Stimulated activated naive CD8-positive, alpha-beta T cell treated with anti-CD3 and anti-CD28 coated beads, Interleukin-15, Interleukin-2, amounts not matched to agents 100 U/mL and 50 U/mL, for 24 hours (primary cell): ENCODE data around the gene NME8.

Experiments used
- ATAC-seq: fragments of 150-1000 bp; cut with Tn5 transposase; one replicate; pipeline ENCODE4 v1.10.0; 2021
- DNase-seq: peaks from one replicate; pipeline ENCODE4 v3.0.0; 2021

NME8 gene

DNA sequence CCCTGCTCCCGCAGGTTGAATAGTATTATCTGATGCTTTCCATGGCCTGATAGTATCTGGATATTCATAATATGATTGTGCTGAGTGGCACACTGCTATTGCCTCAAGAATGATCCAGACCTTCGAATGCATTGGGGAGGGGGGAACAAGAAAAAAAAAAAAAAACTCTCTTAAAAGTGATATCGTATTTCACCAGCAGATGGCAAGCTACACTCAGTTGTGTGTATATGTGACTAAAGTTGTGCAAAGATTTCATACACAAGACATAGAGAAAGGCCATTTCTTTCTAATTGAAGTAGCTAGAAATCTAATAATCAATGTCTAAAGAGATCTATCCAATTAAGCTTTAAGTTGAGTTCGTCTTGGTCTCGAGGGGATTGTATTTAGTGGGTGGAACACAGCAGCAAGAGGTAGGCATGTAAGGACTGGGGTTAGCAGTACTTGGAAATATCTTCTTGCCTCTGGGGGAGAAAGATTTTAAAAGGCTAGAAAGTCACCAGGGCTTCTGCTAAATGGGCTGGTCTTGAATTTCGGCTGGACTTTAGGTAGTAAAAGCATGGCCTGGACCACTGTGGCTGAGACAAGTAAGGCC lies 52.9 kb downstream of the NME8 start:
- DNase-seq = no peak
- no peak for ATAC-seq

DNA sequence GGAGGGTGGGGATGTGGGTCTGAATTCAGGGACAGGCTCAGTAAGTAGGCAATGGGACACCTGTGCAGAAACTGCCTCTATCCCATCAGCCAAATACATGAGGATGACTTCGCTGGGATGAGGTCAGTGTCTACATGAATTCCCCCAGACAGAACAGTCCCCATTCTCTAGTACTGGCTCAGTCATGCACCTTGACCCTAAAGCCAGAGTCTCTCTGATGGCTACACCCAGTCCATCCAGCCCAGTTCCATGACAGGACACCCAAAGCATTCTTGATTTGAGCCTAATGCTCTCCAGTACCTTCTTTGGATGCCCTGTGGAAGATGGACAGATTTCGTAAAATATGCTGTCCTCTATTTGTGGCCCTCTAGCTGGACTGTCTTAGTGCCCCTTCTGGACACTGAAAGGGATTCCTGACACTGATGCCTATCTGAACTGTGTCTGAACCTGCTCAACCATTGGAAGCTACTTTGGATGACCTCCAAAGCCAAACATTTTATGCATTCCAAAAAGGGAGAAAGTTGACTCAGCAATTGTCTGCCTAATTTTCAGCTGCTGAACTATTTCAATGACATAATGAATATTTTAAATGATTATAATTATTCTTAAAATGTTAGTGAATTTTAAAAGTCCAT lies 53.6 kb downstream of the NME8 start:
- DNase-seq (no peak), ATAC-seq (no peak)

DNA sequence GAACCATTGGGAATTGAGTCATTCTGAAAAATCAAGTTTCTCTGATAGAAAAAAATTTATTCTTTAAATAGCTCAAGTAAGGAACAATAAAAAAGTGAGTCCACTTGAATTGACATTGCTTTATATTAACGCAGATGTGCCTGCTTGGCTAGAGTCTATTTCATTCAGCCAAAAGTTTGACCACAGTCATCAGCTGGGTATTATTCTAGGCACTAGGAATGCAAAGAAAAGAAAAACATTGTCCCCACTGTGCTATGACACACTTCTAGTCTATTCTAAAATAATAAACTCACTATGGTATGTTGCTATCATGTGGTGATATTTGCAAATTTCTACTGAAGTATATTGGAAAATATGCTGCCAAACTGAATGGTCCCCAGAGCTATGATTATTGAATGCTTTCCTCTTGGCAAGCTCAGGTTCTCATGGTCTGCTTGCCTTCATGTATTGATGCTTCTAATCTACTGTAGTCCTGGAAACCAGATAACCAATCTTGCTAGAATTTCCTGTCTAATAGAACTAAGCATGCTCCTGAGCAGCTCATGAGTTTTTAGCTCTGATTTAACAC lies 59.9 kb downstream of the NME8 start:
- ATAC-seq (no peak), DNase-seq (no peak)

DNA sequence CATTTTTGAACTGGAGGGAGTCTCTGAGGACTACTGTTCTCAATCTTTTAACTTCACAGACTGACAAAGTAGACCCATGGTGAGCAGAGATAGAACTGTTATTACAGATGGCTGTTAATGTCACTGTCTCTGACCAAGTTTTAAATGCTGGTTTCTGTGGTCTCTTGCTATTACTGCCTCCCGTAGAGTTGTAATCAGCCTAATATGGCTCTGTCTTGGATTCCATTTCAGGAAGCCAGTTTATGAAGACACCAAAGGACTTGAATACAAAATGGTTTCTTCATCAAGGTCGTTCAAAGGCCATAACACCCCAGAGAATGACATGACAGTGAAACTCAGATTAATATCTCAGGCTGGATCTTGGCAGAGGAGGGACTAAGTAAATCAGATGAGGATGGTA lies 64.4 kb downstream of the NME8 start:
- ATAC-seq (no peak), DNase-seq (no peak)

DNA sequence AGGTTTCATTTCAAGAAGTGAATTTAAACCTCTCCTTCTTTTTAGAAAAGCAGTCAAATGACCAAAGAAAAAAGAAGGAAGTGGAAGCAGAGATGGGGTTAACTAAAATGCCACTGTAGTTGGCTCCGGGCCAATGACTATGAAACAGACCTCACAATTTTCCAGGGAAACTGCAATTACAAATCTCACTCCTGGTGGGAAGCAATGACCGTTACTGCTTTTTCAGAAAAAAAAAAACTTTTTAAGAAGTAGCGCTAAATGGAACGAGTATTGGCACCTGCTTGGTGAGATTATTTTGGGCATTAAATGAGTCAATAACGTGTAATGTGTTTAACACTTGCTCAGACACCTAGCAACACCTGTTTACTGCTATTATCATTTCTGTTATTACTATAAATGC lies 67.0 kb downstream of the NME8 start:
- no peak for ATAC-seq

DNA sequence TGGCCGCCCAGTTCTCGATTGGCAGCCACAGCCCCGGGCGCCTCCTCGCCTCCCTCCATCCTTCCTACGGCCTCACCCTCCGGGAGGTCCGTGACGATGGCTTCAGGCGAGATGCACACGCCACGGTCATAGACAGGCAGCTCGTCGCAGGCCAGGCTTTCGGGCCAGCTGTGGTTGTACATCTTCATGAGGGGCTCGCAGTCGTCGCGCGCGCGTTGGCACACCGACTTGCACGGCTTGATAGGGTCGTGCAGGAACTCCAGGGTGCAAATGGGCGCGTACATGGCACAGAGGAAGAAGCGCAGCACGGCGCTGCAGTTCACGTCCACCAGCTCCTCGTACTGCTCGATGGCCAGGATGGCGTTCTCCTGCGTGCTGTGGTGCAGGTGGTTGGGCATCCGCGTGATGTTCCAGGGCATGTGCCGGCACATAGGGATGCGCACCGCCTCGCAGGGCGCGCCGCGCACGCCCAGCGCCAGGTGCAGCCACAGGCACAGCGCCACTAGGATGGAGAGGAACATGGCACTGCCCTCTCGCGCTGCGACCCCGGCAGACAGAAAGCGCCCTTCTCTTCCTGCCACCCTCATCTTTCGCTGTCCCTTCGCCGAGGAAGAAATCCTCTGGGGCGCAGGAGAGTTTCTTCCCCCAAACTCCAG lies 67.7 kb downstream of the NME8 start:
- no peak for DNase-seq
- no peak for ATAC-seq

More for the DNA sequence above, 67.0 kb downstream of the NME8 start:
- no peak for DNase-seq

DNA sequence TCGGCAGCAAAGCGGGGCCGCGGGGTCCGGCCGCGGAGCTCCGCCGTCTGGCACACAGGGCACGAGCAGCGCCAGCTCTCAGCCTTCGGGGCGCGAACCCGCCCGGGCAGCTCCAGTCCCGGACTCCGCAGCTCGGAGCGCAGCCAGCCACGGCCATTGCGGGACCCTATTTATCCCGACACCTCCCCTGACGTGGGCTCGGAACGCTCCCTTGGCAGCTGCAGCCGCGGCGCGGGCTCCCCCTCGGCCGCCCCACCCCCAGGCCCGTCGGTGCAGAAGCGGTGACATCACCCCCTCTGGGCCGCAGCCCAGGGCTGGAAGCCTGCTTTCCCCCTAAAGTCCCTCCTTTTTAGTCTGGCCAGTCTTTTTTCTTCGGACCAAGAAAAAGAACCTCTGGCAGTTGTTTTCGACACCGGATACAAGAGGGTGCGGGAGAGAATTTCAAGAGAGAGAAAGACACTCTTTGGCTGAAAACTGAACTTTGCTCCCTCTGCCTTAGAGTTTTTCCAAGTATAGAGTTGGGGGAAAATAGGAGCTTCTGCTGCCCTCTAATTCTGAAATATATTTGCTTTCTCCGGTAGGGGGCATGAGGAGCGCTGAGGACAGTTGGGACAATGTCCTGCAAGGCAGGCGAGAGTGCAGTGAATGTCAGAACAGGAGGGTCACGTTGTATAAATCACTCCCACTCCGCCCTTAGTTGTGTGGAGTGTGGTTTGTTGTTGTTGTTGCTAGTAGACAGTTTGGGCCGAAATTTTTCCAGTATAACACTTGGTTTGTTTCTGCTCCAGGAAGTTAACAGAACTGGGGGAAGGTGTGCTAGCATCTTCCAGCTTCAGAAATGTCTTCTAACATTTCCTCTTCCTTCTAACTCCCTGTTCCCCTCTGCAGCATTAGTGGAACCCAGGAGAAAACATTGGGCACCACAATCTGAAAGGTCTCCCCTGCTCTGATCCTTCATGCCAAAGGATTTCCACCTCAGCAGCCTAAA lies 68.6 kb downstream of the NME8 start, which contains the start of gene SFRP4:
Gene SFRP4, minus strand, starts transcription at position 145 of the 988 bp plus-strand sequence. CDS start 280 bp downstream, outside the sequence.
- DNase-seq (peak; percentile 18), ATAC-seq (no peak)

DNA sequence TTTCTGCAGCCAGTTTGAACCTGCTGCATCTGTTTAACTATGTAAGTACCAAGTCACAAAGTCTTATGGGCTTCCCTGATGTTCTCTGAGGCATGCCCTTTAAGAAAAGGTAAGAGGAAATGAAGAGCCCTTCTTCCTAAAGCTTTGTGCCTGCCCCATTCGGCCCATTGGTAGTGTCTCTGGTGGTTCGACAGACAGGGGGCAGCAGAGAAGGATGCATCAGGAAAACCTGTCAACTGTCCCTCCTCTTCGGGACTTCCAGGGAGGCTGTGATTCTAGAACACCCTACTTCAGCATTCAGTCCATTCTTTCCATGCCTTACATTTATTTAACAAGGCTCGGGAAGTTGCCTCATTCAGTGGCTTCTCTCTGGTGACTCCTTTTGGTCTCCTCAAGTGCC lies 70.1 kb downstream of the NME8 start:
- ATAC-seq (no peak), DNase-seq (no peak)

DNA sequence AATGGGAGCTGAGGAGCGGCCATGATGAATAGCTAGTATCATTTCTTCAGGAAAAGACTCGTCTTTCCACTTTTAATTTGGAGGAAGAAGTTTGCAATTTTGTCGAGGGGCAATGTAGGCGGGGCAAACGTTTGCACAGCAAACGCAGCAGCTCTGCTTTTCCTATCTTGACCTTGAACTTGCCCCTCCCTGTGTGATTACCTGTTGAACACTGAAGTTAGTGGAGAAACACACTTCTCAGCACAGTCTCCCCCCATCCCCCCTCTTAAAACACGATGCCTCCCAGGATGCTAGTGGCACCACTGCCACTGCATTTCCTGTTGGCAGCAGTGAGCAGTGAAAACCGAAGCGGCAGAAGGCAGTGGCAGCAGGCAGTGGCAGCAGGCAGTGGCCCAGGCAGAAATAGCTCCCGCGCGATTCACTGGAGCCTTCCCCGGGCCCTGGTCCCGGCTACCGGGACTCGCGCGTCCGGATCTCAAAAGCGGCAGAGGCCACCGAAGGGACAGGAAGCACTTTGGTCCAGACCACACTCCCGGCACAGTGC lies 72.0 kb downstream of the NME8 start, which contains the start of gene EPDR1:
Gene EPDR1, plus strand, starts transcription at position 336 of the 544 bp plus-strand sequence. CDS start 300 bp downstream, outside the sequence.
- ATAC-seq (peak; percentile 63), DNase-seq (peak; percentile 38)

DNA sequence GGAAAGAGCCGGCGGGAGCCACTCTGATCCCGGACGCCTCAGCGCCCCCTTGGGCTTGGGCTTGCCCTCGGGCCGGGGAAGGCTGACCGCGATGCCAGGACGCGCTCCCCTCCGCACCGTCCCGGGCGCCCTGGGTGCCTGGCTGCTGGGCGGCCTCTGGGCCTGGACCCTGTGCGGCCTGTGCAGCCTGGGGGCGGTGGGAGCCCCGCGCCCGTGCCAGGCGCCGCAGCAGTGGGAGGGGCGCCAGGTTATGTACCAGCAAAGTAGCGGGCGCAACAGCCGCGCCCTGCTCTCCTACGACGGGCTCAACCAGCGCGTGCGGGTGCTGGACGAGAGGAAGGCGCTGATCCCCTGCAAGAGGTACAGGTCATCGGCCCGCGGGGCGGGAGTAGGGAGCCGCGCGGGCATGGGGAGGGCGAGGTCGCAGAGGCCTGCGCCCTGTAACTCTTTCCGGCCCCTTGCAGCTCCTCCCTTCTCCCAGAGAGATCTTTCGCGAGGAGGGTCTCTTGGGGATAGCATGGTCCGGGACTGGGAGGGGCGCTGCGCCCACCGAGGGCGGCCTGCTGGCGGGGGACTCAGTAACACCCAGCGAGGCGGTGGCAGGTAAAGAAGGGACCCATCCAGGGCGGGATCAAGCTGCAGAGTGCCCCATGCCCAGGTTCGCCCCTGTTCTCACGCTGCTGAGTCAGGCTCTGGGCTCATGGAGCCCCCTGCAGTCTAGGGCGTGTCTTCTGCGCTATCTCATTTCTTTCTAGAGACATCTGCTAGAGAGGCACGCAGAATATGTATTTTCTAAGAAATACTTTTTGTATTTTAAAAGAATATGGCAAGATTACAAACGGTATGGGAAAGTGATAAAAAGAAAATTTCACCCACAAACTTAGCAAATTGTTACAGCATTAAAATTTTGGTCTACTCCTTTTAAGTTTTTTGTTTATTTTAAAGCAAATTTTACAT lies 72.7 kb downstream of the NME8 start:
- peak; percentile 33 for DNase-seq
- ATAC-seq = peak; percentile 69

DNA sequence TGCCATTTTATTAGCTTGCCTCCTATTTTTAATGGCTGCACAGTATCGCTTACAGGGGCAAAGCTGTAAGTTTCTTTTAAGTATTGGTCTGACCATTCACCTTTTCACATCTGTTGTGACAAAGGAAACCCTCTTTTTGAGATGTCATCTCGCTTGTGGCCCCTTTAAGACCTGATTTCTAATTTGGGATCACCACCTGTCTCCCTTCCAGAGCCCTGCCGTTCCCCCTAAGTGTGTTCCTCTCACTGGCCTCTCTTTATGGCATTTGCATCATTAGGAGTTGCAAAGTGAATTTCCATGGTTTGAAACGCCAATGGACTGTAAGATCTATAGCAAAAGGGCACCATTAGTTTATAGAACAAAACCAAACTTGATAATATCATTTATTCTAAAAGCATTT lies 73.5 kb downstream of the NME8 start:
- no peak for ATAC-seq
- DNase-seq = no peak

DNA sequence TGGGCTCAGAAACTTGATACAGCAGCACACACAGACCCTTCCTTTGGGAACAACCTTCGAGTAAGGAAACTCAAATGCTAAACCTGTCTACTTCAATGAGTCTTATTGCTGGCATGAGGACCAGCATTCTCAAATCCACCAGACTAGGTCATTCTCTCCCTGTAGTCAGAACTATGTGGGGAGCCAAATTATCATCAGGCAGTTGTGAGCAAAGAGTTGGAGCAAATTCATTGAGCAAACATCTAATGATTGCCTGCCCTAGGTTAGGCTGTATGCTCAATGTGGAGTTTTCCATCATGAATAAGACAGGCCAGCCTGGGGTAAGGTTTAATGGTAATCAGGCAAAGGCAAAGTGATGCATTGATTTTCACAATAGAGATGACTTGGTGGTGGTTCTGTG lies 75.6 kb downstream of the NME8 start:
- no peak for DNase-seq
- no peak for ATAC-seq

DNA sequence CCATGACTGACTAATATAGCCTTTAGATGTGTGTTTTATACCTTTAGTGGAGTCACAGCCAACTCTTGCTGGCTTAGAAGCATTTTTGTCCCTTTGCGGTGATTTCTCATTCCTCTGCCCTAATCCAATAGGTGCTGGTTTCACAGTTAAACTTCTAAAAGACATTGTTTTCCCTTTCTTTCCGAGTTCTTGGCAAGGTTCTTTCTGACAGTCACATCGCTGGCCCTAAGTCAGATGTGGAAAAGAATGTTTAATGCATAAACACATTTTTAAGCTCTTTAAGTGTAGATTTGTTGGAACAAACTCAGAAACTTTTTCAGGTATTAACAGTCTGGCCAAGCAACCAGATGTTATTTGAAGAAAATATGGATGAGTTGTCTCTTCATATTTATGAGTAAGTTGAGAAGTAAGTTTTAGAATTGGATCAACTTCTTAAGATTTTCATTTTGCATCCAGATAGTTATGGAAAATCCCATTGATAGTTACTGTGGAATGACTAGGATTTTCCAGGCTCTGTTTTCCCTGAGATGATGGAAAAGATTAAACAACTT lies 76.2 kb downstream of the NME8 start:
- ATAC-seq = no peak
- DNase-seq = no peak

DNA sequence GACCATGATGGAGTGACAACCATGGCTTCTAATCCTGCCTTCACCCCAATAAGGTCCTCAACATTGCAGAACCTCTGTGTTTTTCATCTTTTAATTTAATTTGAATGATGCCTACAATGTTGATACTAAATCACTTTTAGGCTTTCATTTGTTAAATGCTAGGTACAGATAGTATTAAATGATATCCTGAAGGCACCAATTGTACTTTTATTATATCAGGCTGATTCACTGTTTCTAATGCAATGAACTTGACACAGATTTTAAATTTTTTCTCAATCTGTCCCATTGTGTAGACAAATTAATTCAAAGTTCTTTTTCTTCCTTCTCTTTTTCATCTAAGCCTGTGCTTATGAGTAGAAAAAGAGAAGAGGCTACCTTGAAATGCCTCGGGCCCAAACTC lies 77.2 kb downstream of the NME8 start:
- DNase-seq (no peak), ATAC-seq (no peak)

DNA sequence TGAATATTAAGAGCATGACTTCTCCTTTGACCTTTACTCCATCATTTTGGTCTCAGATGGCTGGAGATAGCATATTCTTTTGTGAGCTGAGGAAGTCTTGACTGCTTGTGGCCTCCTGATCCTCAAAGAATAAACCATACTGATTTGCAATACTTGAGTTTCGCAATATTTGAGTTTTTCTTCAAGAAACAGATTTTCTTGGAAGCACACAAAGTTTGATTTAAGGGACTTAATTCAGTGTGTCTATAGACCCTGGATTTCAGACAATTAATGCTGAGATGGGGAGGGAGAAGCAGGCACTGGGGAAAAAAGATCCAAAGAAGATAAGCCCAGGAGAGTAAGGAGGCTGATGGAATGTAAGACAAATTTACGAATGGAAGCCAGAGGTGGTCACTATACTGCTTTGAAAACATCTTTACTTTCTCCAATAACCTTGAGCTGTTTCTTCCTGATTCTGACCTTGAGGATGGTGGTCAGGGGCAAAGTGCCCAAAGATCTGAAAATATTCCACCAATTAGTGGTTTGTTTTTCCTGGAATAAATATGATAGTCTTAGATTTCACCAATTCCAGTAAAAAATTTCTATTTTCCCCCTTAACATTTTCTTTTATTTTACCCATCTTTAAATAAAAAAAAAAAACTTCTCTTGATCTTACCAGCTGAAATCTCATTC lies 79.5 kb downstream of the NME8 start:
- no peak for ATAC-seq
- DNase-seq = no peak

DNA sequence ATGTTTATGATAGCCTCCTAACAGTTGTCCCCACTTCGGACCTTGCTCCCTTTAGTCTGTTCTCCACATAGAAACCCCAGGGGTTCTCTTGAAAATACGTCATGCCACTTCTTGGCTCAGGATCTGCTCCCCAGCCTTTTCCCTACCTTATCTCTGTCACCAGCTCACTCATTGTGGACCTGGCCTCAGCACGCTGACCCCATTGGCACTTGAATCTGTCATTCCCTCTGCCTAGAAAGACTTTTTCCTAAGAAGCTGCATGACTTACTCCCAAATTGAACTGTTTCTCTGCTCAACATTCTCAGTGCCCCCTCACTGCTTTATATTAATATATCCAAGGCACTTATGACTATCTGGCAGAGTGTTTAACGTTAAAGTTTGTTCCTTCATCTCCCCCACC lies 80.5 kb downstream of the NME8 start:
- ATAC-seq (no peak), DNase-seq (no peak)

DNA sequence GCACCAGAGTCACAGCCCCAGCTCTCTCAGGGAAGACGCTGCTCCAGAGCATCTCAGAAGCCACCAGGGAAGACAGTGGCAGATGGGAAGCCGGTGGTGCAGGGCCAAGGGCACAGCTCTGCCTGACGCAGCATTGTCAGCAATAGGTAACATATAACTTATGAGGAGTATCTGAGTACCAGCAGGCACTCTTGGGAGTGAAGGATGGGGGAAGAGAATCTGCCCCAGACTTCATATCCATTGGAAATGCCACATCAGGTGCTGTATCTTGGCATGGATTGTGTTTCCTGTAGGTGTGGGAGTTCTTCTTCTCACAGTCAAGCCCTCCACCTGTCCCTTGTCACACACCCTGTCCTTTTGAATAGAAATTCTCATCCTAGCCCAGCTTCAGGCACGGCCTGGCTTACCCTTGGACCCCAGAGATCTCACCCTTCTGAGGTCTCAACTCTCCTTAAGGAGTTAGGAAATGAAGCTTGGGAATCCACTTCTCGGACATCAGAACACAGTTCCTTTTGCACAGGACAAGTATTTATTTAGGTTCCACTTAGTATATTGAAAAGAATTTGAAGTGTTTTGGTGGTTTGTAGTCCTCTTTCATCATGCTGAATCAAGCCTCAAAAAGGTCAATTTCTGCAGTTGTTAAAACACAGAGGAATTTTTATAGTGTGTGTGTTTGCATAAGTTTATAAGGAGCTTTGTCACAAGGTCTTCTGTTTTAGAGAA lies 82.0 kb downstream of the NME8 start:
- ATAC-seq (no peak), DNase-seq (no peak)

DNA sequence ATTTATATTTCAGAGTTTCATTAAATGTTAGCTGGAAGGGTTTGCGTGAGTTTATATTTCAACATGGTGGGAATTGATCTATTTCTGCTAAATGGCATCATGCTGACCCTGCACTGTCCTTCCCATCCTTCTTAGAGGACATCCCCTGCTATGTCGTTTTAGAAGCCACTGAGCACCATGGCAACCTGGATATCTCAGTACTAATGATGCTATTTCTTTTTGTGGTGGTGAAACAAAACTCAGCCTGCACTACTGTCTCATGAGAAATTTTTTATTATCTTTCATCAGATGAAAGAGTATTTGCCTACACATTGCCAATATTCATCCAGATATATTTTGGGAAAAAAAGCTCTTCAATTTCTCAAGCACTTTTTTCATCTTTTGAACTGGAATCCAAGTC lies 84.1 kb downstream of the NME8 start:
- no peak for DNase-seq

DNA sequence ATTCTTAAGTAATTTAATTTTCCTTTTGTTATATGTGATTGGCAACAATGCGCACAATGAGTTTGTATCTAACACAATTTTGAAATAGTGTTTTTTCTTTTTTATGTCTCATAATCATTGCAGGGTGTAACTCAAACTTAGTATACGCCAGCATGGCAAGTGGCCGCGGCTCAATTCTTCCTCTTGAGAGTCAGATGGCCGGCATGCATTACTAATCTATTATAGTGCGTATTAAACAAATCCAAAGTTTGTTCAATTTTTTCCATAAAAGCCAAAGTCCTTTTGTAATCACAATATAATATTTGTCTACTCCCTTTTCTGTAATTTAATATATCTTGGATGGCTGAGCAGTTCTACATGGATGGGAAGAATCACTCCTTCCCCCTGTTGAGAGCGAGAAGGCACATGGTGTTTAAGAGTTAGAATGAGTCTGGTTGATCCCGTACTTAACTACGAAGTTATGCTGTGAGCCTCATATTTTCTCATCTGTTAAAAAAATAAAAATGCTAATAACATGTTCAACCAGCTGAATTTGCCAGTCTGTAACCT lies 84.7 kb downstream of the NME8 start:
- DNase-seq (no peak), ATAC-seq (no peak)

More for the DNA sequence above, 84.1 kb downstream of the NME8 start:
- no peak for ATAC-seq
